Measurements from ENCODE around the gene PLEKHA1. TPM values are rescaled to one million over a fixed set of nuclear protein-coding genes. Genes with fewer than 3 reads are reported as not detected.

The PLEKHA1 gene
- total RNA-seq, 1 donor from 2014 or later: 3.5 TPM

Other genes starting within 250 kb of the PLEKHA1 start
- not detected in 2 replicates for gene BTBD16, start 103.4 kb upstream of the PLEKHA1 start, total RNA-seq
- not detected in 2 replicates for gene ARMS2, start 79.9 kb downstream of the PLEKHA1 start, total RNA-seq
- gene HTRA1, start 86.8 kb downstream of the PLEKHA1 start, total RNA-seq: not detected in 2 replicates
- gene DMBT1, start 186.0 kb downstream of the PLEKHA1 start, total RNA-seq: not detected in 2 replicates